Transverse colon (tissue), 4 donors: ENCODE results near the gene CCDC82. TPM values are rescaled to one million over a fixed set of nuclear protein-coding genes. Genes with fewer than 3 reads are reported as not detected.
A peak's percentile ranks its signal among the peaks of the same experiment; 100 is the strongest.

Experiments used
- DNase-seq: peaks from one replicate; pipeline ENCODE4 v3.0.0-alpha.2; 2019
- H3K27ac ChIP-seq, 4 donors: fragments of 200-600 bp; sonication (generic); 2 replicates each; pipeline ENCODE4 v1.5.1; 2016 to 2018; ENCODE audit warnings: inconsistent platforms in 4 of 4
- H3K27me3 ChIP-seq: fragments of 200-600 bp; sonication (generic); 2 replicates; pipeline ENCODE4 v1.5.1; 2017; ENCODE audit warnings: inconsistent platforms
- H3K36me3 ChIP-seq, 4 donors: fragments of 200-600 bp; sonication (generic); 2 replicates each; pipeline ENCODE4 v1.5.1; 2017 to 2019; ENCODE audit warnings: inconsistent platforms in 4 of 4
- H3K4me1 ChIP-seq, 4 donors: fragments of 200-600 bp; sonication (generic); 2 replicates each; pipeline ENCODE4 v1.5.1; 2017 to 2020; ENCODE audit warnings: inconsistent platforms in 4 of 4
- H3K4me3 ChIP-seq, 4 donors: fragments of 200-600 bp; sonication (generic); 1 replicate in 1 of 4; 2 replicates in 3 of 4; pipeline versions ENCODE4 v1.5.1 to v1.6.1; 2017 to 2019; ENCODE audit warnings: inconsistent platforms in 4 of 4
- H3K9me3 ChIP-seq, 2 donors: fragments of 200-600 bp; sonication (generic); 2 replicates each; pipeline ENCODE4 v1.5.1; 2017 to 2019; ENCODE audit warnings: inconsistent platforms in 2 of 2
- EP300 ChIP-seq: sonication (generic); formaldehyde crosslinking; IDR thresholded peaks from one replicate; pipeline ENCODE4 v1.6.1; 2017; ENCODE audit warnings: antibody characterized with exemption, low read depth
- POLR2A ChIP-seq: fragments of 450-650 bp; IDR thresholded peaks from one replicate; pipeline ENCODE4 v1.6.1; 2016; ENCODE audit warnings: antibody characterized with exemption, mild to moderate bottlenecking, moderate library complexity
- POLR2AphosphoS5 ChIP-seq, 3 donors: sonication (generic); formaldehyde crosslinking; IDR thresholded peaks; one replicate each; pipeline ENCODE4 v1.6.1; 2016; ENCODE audit warnings: antibody characterized with exemption in 3 of 3
- WGBS, 2 donors: methylation state at CpG; one replicate each; pipeline ENCODE4 v1.1.5; 2018; ENCODE audit warnings: low coverage in 1 of 2; 5-methylcytosine and 5-hydroxymethylcytosine counted together
- in situ Hi-C, 4 donors: fragments of 200-750 bp; cut with MboI; loops; one replicate each; pipeline versions ENCODE4 v1.15.0 to v1.15.1; 2017; ENCODE audit warnings: low sequenced_read_pairs in 3 of 4, low pct_ligation_motif_present in 1 of 4, low pct_unique_long_range_greater_than_20kb in 1 of 4
- intact Hi-C: fragments of 100-400 bp; cut with DNase I; formaldehyde crosslinking; loops from one replicate; pipeline ENCODE4 v1.15.1; 2023; ENCODE audit warnings: low total_unique reads
- total RNA-seq, 4 donors: library from RNA; depleted of rRNA; stranded (reverse); fragments of >200 nt; gene quantifications; one replicate each; pipeline ENCODE4 v1.1.0, GENCODE V29; 2016
- TF ChIP-seq, protein P1 (sequence below), 5 experiments: fragments of 200-600 bp in 3 of 5; fragments of 450-650 bp in 2 of 5; sonication (generic) in 3 of 5; IDR thresholded peaks; 1 replicate in 2 of 5; 2 replicates in 3 of 5; pipeline ENCODE4 v1.5.1; 2016 to 2017; ENCODE audit warnings: antibody characterized with exemption in 5 of 5, inconsistent platforms in 3 of 5, mild to moderate bottlenecking in 2 of 5, moderate library complexity in 1 of 5

Gene CCDC82
- total RNA-seq, 4 donors from 2014 or later = 9.6 to 41.1 (median 23.8) TPM

DNA sequence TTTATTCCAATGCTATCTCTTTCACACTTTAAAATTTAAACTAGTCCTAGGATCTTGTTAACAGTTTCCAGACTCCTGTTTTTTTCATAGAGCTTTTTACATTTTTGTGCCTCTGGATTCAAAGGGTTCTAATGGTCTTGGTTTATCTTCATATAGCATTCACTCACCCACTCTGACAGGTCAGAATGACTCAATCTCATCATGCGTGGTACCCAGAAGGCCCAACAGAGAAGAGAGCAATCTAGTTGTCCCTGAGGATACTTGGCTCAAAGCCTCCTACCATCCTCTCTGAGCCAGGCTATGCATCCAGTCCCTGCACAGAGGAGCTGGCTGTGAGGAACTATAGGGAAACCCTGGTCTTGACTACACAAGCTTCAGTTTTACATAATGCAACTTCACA is 74.2 kb downstream of the CCDC82 start:
- Histone ChIP-seq H3K27ac (peak overlapping the region in 2 of 4 donors; percentile 55 to 62), H3K9me3 (no peaks in the 10 kb centered on the region), H3K27me3 (no peaks in the 10 kb centered on the region), H3K4me3 (no peak overlapping the region), H3K36me3 (no peaks in the 10 kb centered on the region), H3K4me1 (peaks cover 17 to 71% (median 37%) of the 10 kb centered on the region in 4 donors)
- no peak for DNase-seq
- 85% methylated on average over 1 of the region's 1 CpG; no CpG with 5 or more reads in 1 of the 2 donors for WGBS, 2 donors
- intact Hi-C loops (no loop called here), in situ Hi-C loops (no loop called here)
- TF ChIP-seq POLR2A (no peak), EP300 (no peak), POLR2AphosphoS5 (IDR thresholded peaks at IDR 0.05) (no peak)
- TF ChIP-seq, protein P1, sequence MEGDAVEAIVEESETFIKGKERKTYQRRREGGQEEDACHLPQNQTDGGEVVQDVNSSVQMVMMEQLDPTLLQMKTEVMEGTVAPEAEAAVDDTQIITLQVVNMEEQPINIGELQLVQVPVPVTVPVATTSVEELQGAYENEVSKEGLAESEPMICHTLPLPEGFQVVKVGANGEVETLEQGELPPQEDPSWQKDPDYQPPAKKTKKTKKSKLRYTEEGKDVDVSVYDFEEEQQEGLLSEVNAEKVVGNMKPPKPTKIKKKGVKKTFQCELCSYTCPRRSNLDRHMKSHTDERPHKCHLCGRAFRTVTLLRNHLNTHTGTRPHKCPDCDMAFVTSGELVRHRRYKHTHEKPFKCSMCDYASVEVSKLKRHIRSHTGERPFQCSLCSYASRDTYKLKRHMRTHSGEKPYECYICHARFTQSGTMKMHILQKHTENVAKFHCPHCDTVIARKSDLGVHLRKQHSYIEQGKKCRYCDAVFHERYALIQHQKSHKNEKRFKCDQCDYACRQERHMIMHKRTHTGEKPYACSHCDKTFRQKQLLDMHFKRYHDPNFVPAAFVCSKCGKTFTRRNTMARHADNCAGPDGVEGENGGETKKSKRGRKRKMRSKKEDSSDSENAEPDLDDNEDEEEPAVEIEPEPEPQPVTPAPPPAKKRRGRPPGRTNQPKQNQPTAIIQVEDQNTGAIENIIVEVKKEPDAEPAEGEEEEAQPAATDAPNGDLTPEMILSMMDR (IDR thresholded peaks at IDR 0.05) = no peak

DNA sequence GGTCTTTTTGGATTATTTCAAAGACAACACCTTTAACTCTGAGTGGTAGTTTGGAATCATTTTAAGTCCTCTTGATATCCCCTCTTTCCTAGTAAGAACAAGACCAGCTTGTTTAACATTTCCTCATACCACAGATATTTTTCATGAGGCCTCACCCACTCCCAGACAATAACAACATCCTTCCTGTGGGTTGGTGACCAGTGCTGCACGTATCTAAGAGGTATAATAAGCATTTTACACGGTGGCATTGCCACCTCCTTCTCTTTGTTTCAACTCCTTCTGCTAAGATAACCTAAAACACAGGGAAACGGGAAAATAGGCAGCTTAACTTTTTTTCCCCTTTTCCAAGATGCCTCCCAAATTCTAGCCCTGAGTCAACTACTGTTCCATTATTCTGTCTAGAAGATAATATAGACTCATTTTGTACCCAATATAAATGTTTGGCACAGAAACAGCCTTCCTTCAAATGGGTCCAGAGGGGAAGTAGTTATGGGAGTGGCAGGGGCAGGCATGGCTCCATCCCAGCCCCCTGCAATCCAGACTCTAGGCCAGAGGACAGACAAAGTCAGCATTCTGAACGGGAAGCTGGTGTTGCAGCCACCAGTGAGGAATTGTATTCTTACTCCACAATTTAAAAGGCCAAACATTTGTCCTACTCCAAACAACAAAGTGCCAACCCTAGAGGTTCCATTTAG is 75.2 kb downstream of the CCDC82 start:
- Histone ChIP-seq H3K9me3 (no peaks in the 10 kb centered on the region), H3K27ac (peak overlapping the region; percentile 55 to 65 (median 62)), H3K4me1 (peaks cover 17 to 81% (median 43%) of the 10 kb centered on the region in 4 donors), H3K27me3 (no peaks in the 10 kb centered on the region), H3K36me3 (no peaks in the 10 kb centered on the region), H3K4me3 (no peak overlapping the region)
- 11 to 27% methylated on average over 3 to 4 of the region's 4 CpGs for WGBS, 2 donors
- intact Hi-C loops (no loop called here), in situ Hi-C loops (no loop called here)
- TF ChIP-seq EP300 (no peak), POLR2A (peak; percentile 13), POLR2AphosphoS5 (IDR thresholded peaks at IDR 0.05) (peak in 1 of 3 donors; percentile 56)
- TF ChIP-seq, protein P1 (IDR thresholded peaks at IDR 0.05) = no peak
- peak; percentile 36 for DNase-seq

DNA sequence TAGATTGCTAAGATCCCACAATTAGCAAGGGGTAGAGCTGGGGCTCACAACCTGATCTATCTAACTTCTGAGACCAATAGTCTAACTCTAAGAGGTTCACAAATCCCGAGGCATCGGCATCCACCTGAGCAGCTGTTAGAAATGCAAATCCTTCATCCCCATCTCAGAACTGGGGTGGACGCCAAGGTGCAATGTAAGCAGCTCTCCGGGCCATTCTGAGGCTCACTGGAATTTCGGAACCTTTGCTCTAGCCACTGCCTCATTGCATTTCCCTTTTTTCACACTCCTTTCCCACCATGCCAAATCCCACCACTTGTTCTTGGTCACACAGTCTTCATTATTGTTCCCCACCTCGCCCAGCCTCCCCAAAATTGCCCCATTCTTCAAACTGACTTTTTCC is 76.5 kb downstream of the CCDC82 start:
- 80 to 86% methylated on average over 1 to 6 of the region's 6 CpGs for WGBS, 2 donors
- in situ Hi-C loops (no loop called here), intact Hi-C loops (no loop called here)
- TF ChIP-seq POLR2AphosphoS5 (IDR thresholded peaks at IDR 0.05) = no peak
- no peak for TF ChIP-seq POLR2A
- TF ChIP-seq, protein P1 (IDR thresholded peaks at IDR 0.05) = no peak
- no peak for TF ChIP-seq EP300
- H3K4me1 ChIP-seq = peaks cover 19 to 90% (median 51%) of the 10 kb centered on the region in 4 donors
- no peaks in the 10 kb centered on the region for H3K36me3 ChIP-seq
- no peaks in the 10 kb centered on the region for H3K9me3 ChIP-seq
- no peaks in the 10 kb centered on the region for H3K27me3 ChIP-seq
- peak overlapping the region in 1 of 4 donors; percentile 62 for H3K27ac ChIP-seq
- H3K4me3 ChIP-seq = no peak overlapping the region
- no peak for DNase-seq

DNA sequence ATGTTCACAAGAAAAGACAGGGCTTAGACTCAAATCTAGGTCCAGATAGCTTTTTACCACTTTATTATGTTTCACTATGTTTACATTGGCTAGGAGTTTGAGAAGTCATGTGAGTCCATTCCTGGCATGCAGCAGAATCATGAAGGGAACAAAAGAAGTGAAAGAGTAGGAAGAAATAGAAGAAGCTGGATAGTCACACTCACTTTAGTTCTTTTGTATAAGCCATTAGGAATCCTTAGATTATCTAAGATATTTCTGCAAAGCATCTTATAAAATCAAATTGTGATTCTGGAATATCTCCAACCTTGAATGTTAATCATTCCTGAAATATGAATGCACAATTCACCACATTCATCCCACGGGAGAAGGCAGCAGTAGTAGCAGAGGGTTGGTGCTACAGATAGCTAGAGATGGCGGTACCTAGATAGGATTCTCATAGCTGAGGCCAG is 78.6 kb downstream of the CCDC82 start:
- DNase-seq = no peak
- Histone ChIP-seq H3K36me3 (no peaks in the 10 kb centered on the region), H3K9me3 (no peaks in the 10 kb centered on the region), H3K27me3 (no peaks in the 10 kb centered on the region), H3K4me1 (peaks cover 28 to 92% (median 65%) of the 10 kb centered on the region in 4 donors), H3K4me3 (no peak overlapping the region), H3K27ac (peak overlapping the region; percentile 67 to 77 (median 70))
- no peak for TF ChIP-seq EP300
- peak in 2 of 3 donors; percentile 37 to 43 for TF ChIP-seq POLR2AphosphoS5 (IDR thresholded peaks at IDR 0.05)
- no peak for TF ChIP-seq POLR2A
- TF ChIP-seq, protein P1 (IDR thresholded peaks at IDR 0.05) = no peak
- intact Hi-C loops = no loop called here
- in situ Hi-C loops = no loop called here
- WGBS, 2 donors = 25 to 43% methylated on average over 2 of the region's 2 CpGs
